Measurements from ENCODE around the gene ILK.

DNA sequence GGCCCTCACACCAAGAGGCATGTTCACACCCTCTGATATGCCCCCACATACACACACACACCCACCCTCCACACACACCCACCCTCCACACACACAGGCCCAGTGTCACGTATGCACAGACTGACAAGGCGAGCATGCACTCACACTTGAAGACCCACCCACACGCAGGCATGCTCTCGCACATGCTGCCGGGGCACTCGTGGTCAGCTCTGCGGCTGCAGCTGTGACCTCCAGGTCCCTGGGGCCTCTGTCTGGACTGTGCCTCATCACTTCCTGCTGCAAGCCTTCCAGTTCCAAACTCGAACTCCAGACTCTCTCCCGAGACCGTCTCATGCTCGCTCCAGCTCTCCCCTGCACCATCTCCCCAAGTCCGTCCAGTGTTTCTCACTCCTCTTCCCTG, 42.5 kb downstream of the ILK start:
- TF ChIP-seq, protein P1, sequence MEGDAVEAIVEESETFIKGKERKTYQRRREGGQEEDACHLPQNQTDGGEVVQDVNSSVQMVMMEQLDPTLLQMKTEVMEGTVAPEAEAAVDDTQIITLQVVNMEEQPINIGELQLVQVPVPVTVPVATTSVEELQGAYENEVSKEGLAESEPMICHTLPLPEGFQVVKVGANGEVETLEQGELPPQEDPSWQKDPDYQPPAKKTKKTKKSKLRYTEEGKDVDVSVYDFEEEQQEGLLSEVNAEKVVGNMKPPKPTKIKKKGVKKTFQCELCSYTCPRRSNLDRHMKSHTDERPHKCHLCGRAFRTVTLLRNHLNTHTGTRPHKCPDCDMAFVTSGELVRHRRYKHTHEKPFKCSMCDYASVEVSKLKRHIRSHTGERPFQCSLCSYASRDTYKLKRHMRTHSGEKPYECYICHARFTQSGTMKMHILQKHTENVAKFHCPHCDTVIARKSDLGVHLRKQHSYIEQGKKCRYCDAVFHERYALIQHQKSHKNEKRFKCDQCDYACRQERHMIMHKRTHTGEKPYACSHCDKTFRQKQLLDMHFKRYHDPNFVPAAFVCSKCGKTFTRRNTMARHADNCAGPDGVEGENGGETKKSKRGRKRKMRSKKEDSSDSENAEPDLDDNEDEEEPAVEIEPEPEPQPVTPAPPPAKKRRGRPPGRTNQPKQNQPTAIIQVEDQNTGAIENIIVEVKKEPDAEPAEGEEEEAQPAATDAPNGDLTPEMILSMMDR (IDR thresholded peaks at IDR 0.05) = no peak
- no peak for TF ChIP-seq POLR2A (IDR thresholded peaks at IDR 0.05)

All from heart left ventricle (tissue), 13 donors.